K562 (cell line): ENCODE results near the gene ILF3. TPM values are rescaled to one million over a fixed set of nuclear protein-coding genes. Genes with fewer than 3 reads are reported as not detected.

ENCODE experiments used
- ATAC-seq: fragments of 200-7000 bp; cut with Tn5 transposase; 3 replicates; pipeline ENCODE4 v1.9.1; 2020; ENCODE audit warnings: moderate library complexity
- BruUV-seq: library from RNA; stranded (reverse); fragments of 400-500 nt; replicated peaks from 2 replicates; lab custom pipeline; 2021; lab: Mats Ljungman, UMichigan
- CTCF ChIA-PET: fragments of 300-600 bp; formaldehyde crosslinking; extraction: SDS; loops from one replicate; lab custom pipeline; 2021; ENCODE audit warnings: low intra/inter-chr PET ratio; lab: Yijun Ruan, JAX
- POLR2A ChIA-PET: fragments of 300-600, 350-650 bp; sonication (Branson Sonifier 250); formaldehyde crosslinking; extraction: SDS; loops from one replicate; lab custom pipeline; 2021; ENCODE audit warnings: antibody characterized with exemption, inconsistent platforms; lab: Yijun Ruan, JAX
- DNase-seq, 4 experiments: peaks; one replicate each; pipeline versions ENCODE4 v3.0.0 to v3.0.0-alpha.2; 2011 to 2018; ENCODE audit warnings: low spot score in 3 of 4, mixed read lengths in 3 of 4; ENCODE audit errors: extremely low read depth in 1 of 4
- FAIRE-seq: peaks from 2 replicates; lab custom pipeline; 2011; peaks lifted over from hg19 to GRCh38; lab: Jason Lieb, UNC
- H2AFZ ChIP-seq: 2 replicates; pipeline ENCODE4 v1.6.0; 2011; ENCODE audit warnings: low read depth, low read length, control low read depth, inconsistent platforms
- H3K27ac ChIP-seq: fragments of 200-600 bp; 3 replicates; pipeline ENCODE4 v1.8.0; 2011; ENCODE audit warnings: low read depth, mild to moderate bottlenecking, control low read depth, inconsistent platforms, low read length, moderate library complexity, mixed read lengths; ENCODE audit errors: extremely low read depth
- H3K27me3 ChIP-seq, 2 experiments: fragments of 300-600 bp in 1 of 2; 2 replicates in 1 of 2; 3 replicates in 1 of 2; pipeline versions ENCODE4 v1.6.0 to v1.8.0; 2011; ENCODE audit warnings: inconsistent platforms in 2 of 2, low read length in 2 of 2, mild to moderate bottlenecking in 1 of 2, mixed read lengths in 1 of 2, moderate library complexity in 1 of 2; ENCODE audit not compliant: control insufficient read depth in 2 of 2, insufficient read depth in 2 of 2
- H3K36me3 ChIP-seq: fragments of 300-600 bp; 3 replicates; pipeline ENCODE4 v1.8.0; 2011; ENCODE audit warnings: mild to moderate bottlenecking, low read length, inconsistent platforms; ENCODE audit not compliant: control insufficient read depth, insufficient read depth
- H3K4me1 ChIP-seq, 2 experiments: fragments of 200-600 bp in 1 of 2; replicated peaks in 1 of 2; 2 replicates in 1 of 2; 3 replicates in 1 of 2; pipeline versions ENCODE4 v1.5.1 to v1.8.0; 2011; ENCODE audit warnings: inconsistent platforms in 2 of 2, low read length in 2 of 2, mild to moderate bottlenecking in 1 of 2, mixed read lengths in 1 of 2, moderate library complexity in 1 of 2; ENCODE audit not compliant: control insufficient read depth in 2 of 2, insufficient read depth in 2 of 2
- H3K4me2 ChIP-seq: 2 replicates; pipeline ENCODE4 v1.6.1; 2011; ENCODE audit warnings: low read length, control low read depth, inconsistent platforms, mixed read lengths; ENCODE audit not compliant: insufficient read depth
- H3K4me3 ChIP-seq: fragments of 200-600 bp; sonication (generic), shearing (Covaris generic); 2 replicates; pipeline ENCODE4 v1.5.1; 2016; ENCODE audit warnings: control low read depth, inconsistent platforms
- H3K79me2 ChIP-seq: fragments of 200-600 bp; 3 replicates; pipeline ENCODE4 v1.8.0; 2011; ENCODE audit warnings: low read length, inconsistent platforms; ENCODE audit not compliant: control insufficient read depth, insufficient read depth
- H3K9ac ChIP-seq, 2 experiments: 2 replicates each; pipeline versions ENCODE4 v1.6.0 to v1.6.1; 2011; ENCODE audit warnings: low read depth in 2 of 2, low read length in 2 of 2, control low read depth in 1 of 2, inconsistent platforms in 1 of 2, mild to moderate bottlenecking in 1 of 2, mixed read lengths in 1 of 2; ENCODE audit not compliant: insufficient read depth in 1 of 2
- H3K9me1 ChIP-seq: one replicate; pipeline ENCODE4 v1.6.0; 2011; ENCODE audit warnings: inconsistent platforms, mild to moderate bottlenecking, low read length, moderate library complexity; ENCODE audit not compliant: control insufficient read depth, insufficient read depth
- H3K9me3 ChIP-seq: replicated peaks from 2 replicates; pipeline ENCODE4 v1.5.1; 2011; ENCODE audit warnings: low read depth, low read length, inconsistent platforms; ENCODE audit not compliant: control insufficient read depth, insufficient read depth
- H4K20me1 ChIP-seq: replicated peaks from 2 replicates; pipeline ENCODE4 v1.6.1; 2011; ENCODE audit warnings: low read length, inconsistent platforms, mixed read lengths; ENCODE audit not compliant: control insufficient read depth, insufficient read depth
- ADNP ChIP-seq: fragments of 200-800 bp; sonication (Bioruptor generic); IDR thresholded peaks from 2 replicates; pipeline ENCODE4 v1.6.1; 2016; ENCODE audit warnings: missing genetic modification characterization, missing compliant biosample characterization
- BCOR ChIP-seq: fragments of 450-650 bp; IDR thresholded peaks from 2 replicates; pipeline ENCODE4 v1.6.1; 2016
- CAMTA2 ChIP-seq: fragments of 250-450 bp; sonication (Bioruptor Pico); conservative IDR thresholded peaks from 2 replicates; pipeline ENCODE4 v1.5.1; 2022
- CREBBP ChIP-seq: IDR thresholded peaks from one replicate; pipeline ENCODE4 v1.6.1; 2012; ENCODE audit warnings: low read depth, mild to moderate bottlenecking, control low read depth, inconsistent platforms, low read length
- DNMT1 ChIP-seq: fragments of 450-650 bp; IDR thresholded peaks from 2 replicates; pipeline ENCODE4 v1.6.1; 2016; ENCODE audit warnings: antibody characterized with exemption, mild to moderate bottlenecking
- HDAC2 ChIP-seq: fragments of 450-650 bp; IDR thresholded peaks from 2 replicates; pipeline ENCODE4 v1.6.1; 2016; ENCODE audit warnings: mild to moderate bottlenecking
- ILK ChIP-seq: fragments of 450-650 bp; IDR thresholded peaks from 2 replicates; pipeline ENCODE4 v1.6.1; 2016; ENCODE audit warnings: missing genetic modification characterization, low read depth, mild to moderate bottlenecking, missing compliant biosample characterization, moderate library complexity, borderline replicate concordance
- KDM1A ChIP-seq, 2 experiments: fragments of 450-650 bp; IDR thresholded peaks; 2 replicates each; pipeline ENCODE4 v1.6.1; 2016; ENCODE audit warnings: mild to moderate bottlenecking in 2 of 2
- NONO ChIP-seq, 2 experiments: fragments of 200-400 bp in 1 of 2; fragments of 450-650 bp in 1 of 2; formaldehyde crosslinking in 1 of 2; IDR thresholded peaks; 2 replicates each; pipeline ENCODE4 v1.6.1; 2017; ENCODE audit warnings: low read depth in 2 of 2, mild to moderate bottlenecking in 2 of 2, moderate library complexity in 2 of 2, low read length in 1 of 2
- RBFOX2 ChIP-seq: fragments of 200-400 bp; formaldehyde crosslinking; IDR thresholded peaks from 2 replicates; pipeline ENCODE4 v1.6.1; 2017; ENCODE audit warnings: low read depth, mild to moderate bottlenecking, low read length, moderate library complexity
- RBM25 ChIP-seq: fragments of 200-400 bp; formaldehyde crosslinking; IDR thresholded peaks from 2 replicates; pipeline ENCODE4 v1.6.1; 2018; ENCODE audit warnings: low read length, low read depth, moderate library complexity; ENCODE audit not compliant: severe bottlenecking
- RFX7 ChIP-seq: fragments of 250-450 bp; sonication (Bioruptor Pico); IDR thresholded peaks from 2 replicates; pipeline ENCODE4 v1.5.1; 2021; ENCODE audit warnings: mild to moderate bottlenecking
- TOE1 ChIP-seq, 2 experiments: fragments of 450-650 bp in 1 of 2; sonication (generic) in 1 of 2; formaldehyde crosslinking in 1 of 2; IDR thresholded peaks; 2 replicates each; pipeline versions ENCODE4 v1.7.1 to v1.8.0; 2016 to 2022; ENCODE audit warnings: borderline replicate concordance in 2 of 2, mild to moderate bottlenecking in 2 of 2, antibody characterized with exemption in 1 of 2, inconsistent platforms in 1 of 2, low read depth in 1 of 2, missing genetic modification reagents in 1 of 2, moderate library complexity in 1 of 2
- ZFP1 ChIP-seq: fragments of 450-650 bp; formaldehyde crosslinking; IDR thresholded peaks from 2 replicates; pipeline ENCODE4 v1.4.0; 2020; ENCODE audit warnings: mild to moderate bottlenecking, mixed read lengths
- ZNF121 ChIP-seq: sonication (generic); formaldehyde crosslinking; conservative IDR thresholded peaks from 2 replicates; pipeline ENCODE4 v1.8.0; 2022; ENCODE audit warnings: missing genetic modification reagents
- ZNF134 ChIP-seq: fragments of 250-450 bp; sonication (Bioruptor Pico); conservative IDR thresholded peaks from 2 replicates; pipeline ENCODE4 v1.4.0; 2020
- WGBS: fragments of 100-300 bp; shearing (Covaris generic); methylation state at CpG from one replicate; pipeline ENCODE4 v1.1.6; 2016; ENCODE audit warnings: low coverage, mixed read lengths; ENCODE audit not compliant: insufficient coverage; ENCODE audit errors: missing lambda C conversion rate; 5-methylcytosine and 5-hydroxymethylcytosine counted together
- in situ Hi-C: fragments of 300-500 bp; cut with MboI; formaldehyde crosslinking; loops from 4 replicates; pipeline ENCODE4 v1.15.0; 2018; ENCODE audit warnings: inconsistent platforms, mixed read lengths
- intact Hi-C: fragments of 100-400 bp; cut with micrococcal nuclease; formaldehyde crosslinking; loops from 2 replicates; pipeline ENCODE4 v1.14.2; 2022
- polyA plus RNA-seq, 8 experiments: library from polyadenylated mRNA; depleted of rRNA in 4 of 8; stranded (reverse) in 5 of 8; unstranded in 3 of 8; fragments of >200 nt; fragmentation: Nextera tagmentation in 2 of 8; fragmentation: Illumina TruSeq in 1 of 8; extraction: Ambion mirVana in 2 of 8; extraction: Trizol in 1 of 8; gene quantifications; 2 replicates each; pipeline versions ENCODE4 v1.2.1 to v1.2.3, GENCODE V29; 2011 to 2014; ENCODE audit warnings: inconsistent platforms in 1 of 8, missing spikeins in 1 of 8
- total RNA-seq, 7 experiments: library from RNA; depleted of rRNA in 6 of 7; stranded (reverse); fragments of >200 nt in 6 of 7; fragmentation: Illumina TruSeq in 2 of 7; extraction: Trizol in 2 of 7; gene quantifications; 2 replicates each; pipeline versions ENCODE4 v1.2.1 to v1.2.3, GENCODE V29; 2011 to 2021; ENCODE audit warnings: low replicate concordance in 1 of 7
- TF ChIP-seq, protein P1 (sequence below): sonication (generic); formaldehyde crosslinking; IDR thresholded peaks from 2 replicates; pipeline ENCODE4 v1.8.0; 2023; ENCODE audit warnings: missing genetic modification reagents, mild to moderate bottlenecking, borderline replicate concordance

ILF3 gene
- total and polyA plus RNA-seq, 9 of the 15 experiments (the other 6 are each of a cell fraction or from before 2014, with no cell fraction given): 26.0 to 453 (median 175) TPM

DNA sequence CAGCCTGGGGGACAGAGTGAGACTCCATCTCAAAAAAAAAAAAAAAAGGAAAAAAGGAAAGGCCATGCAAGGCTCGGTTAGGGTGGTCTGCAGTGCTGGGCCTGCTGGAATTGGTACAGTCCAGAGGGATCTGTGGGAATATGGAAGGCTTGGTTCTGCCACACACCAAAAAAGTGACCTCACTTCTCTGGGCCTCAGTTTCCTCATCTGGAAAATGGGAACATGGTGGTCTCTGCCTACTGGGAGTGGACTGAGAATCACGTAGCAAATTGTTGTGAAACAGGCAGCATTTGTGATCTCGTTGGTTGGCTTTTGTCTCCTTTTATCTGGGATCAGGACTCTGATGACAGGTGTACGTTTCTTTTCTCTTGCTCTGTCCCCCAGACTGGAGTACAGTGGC, 71.3 kb downstream of the ILF3 start:
- POLR2A ChIA-PET: no interaction called here

DNA sequence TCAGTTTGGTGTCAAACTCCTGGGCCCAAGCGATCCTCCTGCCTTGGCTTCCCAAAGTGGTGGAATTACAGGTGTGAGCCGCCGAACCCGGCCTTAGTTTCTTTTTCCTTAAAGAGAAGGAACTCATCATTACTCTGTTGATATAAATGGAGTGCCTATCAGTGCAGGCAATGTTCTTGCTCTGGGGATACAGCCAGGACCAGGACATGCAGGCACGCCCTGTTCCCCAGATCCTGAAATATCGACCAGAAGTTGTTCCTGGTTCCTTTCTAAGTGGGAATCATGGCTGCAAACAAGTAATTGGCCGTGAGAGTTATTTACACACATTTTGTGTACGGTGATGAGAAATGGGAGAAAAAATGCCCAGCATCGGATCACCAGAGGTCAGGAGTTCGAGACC, 72.1 kb downstream of the ILF3 start:
- intact Hi-C loops (no loop called here), in situ Hi-C loops (no loop called here)
- no peak for ATAC-seq
- no TSS peak for BruUV-seq
- Histone ChIP-seq H3K4me1 (peaks cover 0 to 25% of the 10 kb centered on the region in 2 experiments; a peak in 3 of 5 replicates), H3K79me2 (peaks cover 98% of the 10 kb centered on the region), H3K36me3 (peaks cover 51% of the 10 kb centered on the region; the same call in 2 of the 3 replicates), H3K9me1 (peaks cover 2% of the 10 kb centered on the region), H4K20me1 (peaks cover 49% of the 10 kb centered on the region), H3K9ac (no peak overlapping the region), H3K4me2 (no peak overlapping the region), H3K9me3 (no peaks in the 10 kb centered on the region), H2AFZ (no peak overlapping the region), H3K4me3 (no peak overlapping the region), H3K27ac (no peak overlapping the region), H3K27me3 (no peaks in the 10 kb centered on the region)
- FAIRE-seq: no peak
- ChIA-PET POLR2A (no interaction called here), CTCF (no interaction called here)
- WGBS: 89% methylated on average over 10 of the region's 10 CpGs
- DNase-seq: no peak
- no peak for TF ChIP-seq ILK
- TF ChIP-seq, protein P1, sequence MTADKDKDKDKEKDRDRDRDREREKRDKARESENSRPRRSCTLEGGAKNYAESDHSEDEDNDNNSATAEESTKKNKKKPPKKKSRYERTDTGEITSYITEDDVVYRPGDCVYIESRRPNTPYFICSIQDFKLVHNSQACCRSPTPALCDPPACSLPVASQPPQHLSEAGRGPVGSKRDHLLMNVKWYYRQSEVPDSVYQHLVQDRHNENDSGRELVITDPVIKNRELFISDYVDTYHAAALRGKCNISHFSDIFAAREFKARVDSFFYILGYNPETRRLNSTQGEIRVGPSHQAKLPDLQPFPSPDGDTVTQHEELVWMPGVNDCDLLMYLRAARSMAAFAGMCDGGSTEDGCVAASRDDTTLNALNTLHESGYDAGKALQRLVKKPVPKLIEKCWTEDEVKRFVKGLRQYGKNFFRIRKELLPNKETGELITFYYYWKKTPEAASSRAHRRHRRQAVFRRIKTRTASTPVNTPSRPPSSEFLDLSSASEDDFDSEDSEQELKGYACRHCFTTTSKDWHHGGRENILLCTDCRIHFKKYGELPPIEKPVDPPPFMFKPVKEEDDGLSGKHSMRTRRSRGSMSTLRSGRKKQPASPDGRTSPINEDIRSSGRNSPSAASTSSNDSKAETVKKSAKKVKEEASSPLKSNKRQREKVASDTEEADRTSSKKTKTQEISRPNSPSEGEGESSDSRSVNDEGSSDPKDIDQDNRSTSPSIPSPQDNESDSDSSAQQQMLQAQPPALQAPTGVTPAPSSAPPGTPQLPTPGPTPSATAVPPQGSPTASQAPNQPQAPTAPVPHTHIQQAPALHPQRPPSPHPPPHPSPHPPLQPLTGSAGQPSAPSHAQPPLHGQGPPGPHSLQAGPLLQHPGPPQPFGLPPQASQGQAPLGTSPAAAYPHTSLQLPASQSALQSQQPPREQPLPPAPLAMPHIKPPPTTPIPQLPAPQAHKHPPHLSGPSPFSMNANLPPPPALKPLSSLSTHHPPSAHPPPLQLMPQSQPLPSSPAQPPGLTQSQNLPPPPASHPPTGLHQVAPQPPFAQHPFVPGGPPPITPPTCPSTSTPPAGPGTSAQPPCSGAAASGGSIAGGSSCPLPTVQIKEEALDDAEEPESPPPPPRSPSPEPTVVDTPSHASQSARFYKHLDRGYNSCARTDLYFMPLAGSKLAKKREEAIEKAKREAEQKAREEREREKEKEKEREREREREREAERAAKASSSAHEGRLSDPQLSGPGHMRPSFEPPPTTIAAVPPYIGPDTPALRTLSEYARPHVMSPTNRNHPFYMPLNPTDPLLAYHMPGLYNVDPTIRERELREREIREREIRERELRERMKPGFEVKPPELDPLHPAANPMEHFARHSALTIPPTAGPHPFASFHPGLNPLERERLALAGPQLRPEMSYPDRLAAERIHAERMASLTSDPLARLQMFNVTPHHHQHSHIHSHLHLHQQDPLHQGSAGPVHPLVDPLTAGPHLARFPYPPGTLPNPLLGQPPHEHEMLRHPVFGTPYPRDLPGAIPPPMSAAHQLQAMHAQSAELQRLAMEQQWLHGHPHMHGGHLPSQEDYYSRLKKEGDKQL (CRISPR knock-in tag): no peak
- no peak for TF ChIP-seq CREBBP

More for the DNA sequence above, 71.3 kb downstream of the ILF3 start:
- Histone ChIP-seq H4K20me1 (peaks cover 53% of the 10 kb centered on the region), H3K27me3 (no peaks in the 10 kb centered on the region), H3K27ac (no peak overlapping the region), H2AFZ (no peak overlapping the region), H3K4me1 (peaks cover 6 to 23% of the 10 kb centered on the region in 2 experiments; a peak in 4 of 5 replicates), H3K36me3 (peaks cover 58% of the 10 kb centered on the region), H3K9me1 (peaks cover 7% of the 10 kb centered on the region), H3K4me2 (no peak overlapping the region), H3K79me2 (peaks cover 98% of the 10 kb centered on the region), H3K9me3 (no peaks in the 10 kb centered on the region), H3K9ac (no peak overlapping the region), H3K4me3 (no peak overlapping the region)
- BruUV-seq: no TSS peak
- no peak for FAIRE-seq
- no peak for ATAC-seq
- DNase-seq: no peak
- in situ Hi-C loops: no loop called here
- CTCF ChIA-PET: no interaction called here
- WGBS: 84% methylated on average over 3 of the region's 4 CpGs
- no peak for TF ChIP-seq ZFP1
- TF ChIP-seq ZNF134 (CRISPR knock-in tag): peak; percentile 39; the same call in 1 of the 2 replicates
- no peak for TF ChIP-seq CAMTA2 (CRISPR knock-in tag)
- no peak for TF ChIP-seq NONO (IDR thresholded peaks at IDR 0.05; ENCODE audit: low read depth in 2 of 2, low read length in 1 of 2)
- no peak for TF ChIP-seq RFX7 (CRISPR knock-in tag)
- TF ChIP-seq HDAC2: peak; percentile 59; the same call in 1 of the 2 replicates
- TF ChIP-seq DNMT1: no peak
- TF ChIP-seq ZNF121 (CRISPR knock-in tag): 0 out of 2 replicates have a peak, but pooled peaks have one; percentile 9
- peak; percentile 92 for TF ChIP-seq BCOR
- TF ChIP-seq KDM1A (IDR thresholded peaks at IDR 0.05): peak in 1 of 2 experiments; percentile 54; a peak in 1 of 4 replicates
- peak; percentile 81 for TF ChIP-seq RBM25
- TF ChIP-seq TOE1 (IDR thresholded peaks at IDR 0.05; ENCODE audit: borderline replicate concordance): no peak
- no peak for TF ChIP-seq TOE1 (CRISPR knock-in tag; IDR thresholded peaks at IDR 0.05; ENCODE audit: borderline replicate concordance, low read depth)
- no peak for TF ChIP-seq RBFOX2
- TF ChIP-seq ADNP (tag): peak; percentile 49; the same call in 1 of the 2 replicates
- intact Hi-C loops: no loop called here
